Dermis microvascular lymphatic vessel endothelial cell (primary cell): ENCODE data around the gene THADA. TPM values are rescaled to one million over a fixed set of nuclear protein-coding genes. Genes with fewer than 3 reads are reported as not detected.

Experiments used
- DNase-seq, 2 donors: peaks; one replicate each; pipeline versions ENCODE4 v3.0.0 to v3.0.0-alpha.2; 2010; ENCODE audit warnings: low read depth in 2 of 2
- total RNA-seq: library from RNA; depleted of rRNA; stranded (reverse); fragments of >200 nt; gene quantifications from 2 replicates; pipeline ENCODE4 v1.2.1, GENCODE V29; 2014

The THADA gene
- total RNA-seq, 1 donor from 2014 or later, result 17.8 TPM

- no peak for DNase-seq
Measured at GRCh38 chr2:43508209-43508608, 87.6 kb downstream of the THADA start.

- DNase-seq, result no peak
Measured at GRCh38 chr2:43507137-43507536, 88.7 kb downstream of the THADA start.

GRCh38 chr2:43495727-43496126 lies 100.1 kb downstream of the THADA start:
- DNase-seq, result no peak

- no peak for DNase-seq
Measured at GRCh38 chr2:43493954-43494353, 101.9 kb downstream of the THADA start.

- DNase-seq, result no peak
Measured at GRCh38 chr2:43491065-43491639, 104.7 kb downstream of the THADA start.

GRCh38 chr2:43490252-43490786 lies 105.5 kb downstream of the THADA start:
- no peak for DNase-seq

GRCh38 chr2:43488737-43489136 lies 107.1 kb downstream of the THADA start:
- peak; percentile 18 to 65 for DNase-seq

GRCh38 chr2:43486603-43487002 lies 109.2 kb downstream of the THADA start:
- DNase-seq, result peak; percentile 72 to 87

GRCh38 chr2:43484323-43484930 lies 111.4 kb downstream of the THADA start:
- DNase-seq, result peak; percentile 81 to 84

GRCh38 chr2:43482961-43483360 lies 112.9 kb downstream of the THADA start:
- DNase-seq, result peak in 1 of 2 donors; percentile 22

GRCh38 chr2:43481927-43482542 lies 113.8 kb downstream of the THADA start:
- no peak for DNase-seq

GRCh38 chr2:43480874-43481273 lies 115.0 kb downstream of the THADA start:
- no peak for DNase-seq

- no peak for DNase-seq
Measured at GRCh38 chr2:43478412-43479086, 117.3 kb downstream of the THADA start.

GRCh38 chr2:43475922-43476321 lies 119.9 kb downstream of the THADA start:
- DNase-seq, result no peak

GRCh38 chr2:43475137-43475846 lies 120.5 kb downstream of the THADA start:
- no peak for DNase-seq

- DNase-seq, result no peak
Measured at GRCh38 chr2:43474273-43474672, 121.6 kb downstream of the THADA start.

GRCh38 chr2:43473767-43474166 lies 122.1 kb downstream of the THADA start:
- no peak for DNase-seq

- DNase-seq, result no peak
Measured at GRCh38 chr2:43472527-43473194, 123.2 kb downstream of the THADA start.

- DNase-seq, result no peak
Measured at GRCh38 chr2:43469713-43470112, 126.1 kb downstream of the THADA start.

- DNase-seq, result peak in 1 of 2 donors; percentile 36
Measured at GRCh38 chr2:43469094-43469493, 126.7 kb downstream of the THADA start.

- peak in 1 of 2 donors; percentile 66 for DNase-seq
Measured at GRCh38 chr2:43467891-43468290, 127.9 kb downstream of the THADA start.
